ENCODE measurements around the gene CWC27. TPM values are rescaled to one million over a fixed set of nuclear protein-coding genes. Genes with fewer than 3 reads are reported as not detected.

CWC27 gene
- polyA plus RNA-seq, 1 of the 3 experiments (the other 2 are of a cell fraction), result 6.6 TPM

DNA sequence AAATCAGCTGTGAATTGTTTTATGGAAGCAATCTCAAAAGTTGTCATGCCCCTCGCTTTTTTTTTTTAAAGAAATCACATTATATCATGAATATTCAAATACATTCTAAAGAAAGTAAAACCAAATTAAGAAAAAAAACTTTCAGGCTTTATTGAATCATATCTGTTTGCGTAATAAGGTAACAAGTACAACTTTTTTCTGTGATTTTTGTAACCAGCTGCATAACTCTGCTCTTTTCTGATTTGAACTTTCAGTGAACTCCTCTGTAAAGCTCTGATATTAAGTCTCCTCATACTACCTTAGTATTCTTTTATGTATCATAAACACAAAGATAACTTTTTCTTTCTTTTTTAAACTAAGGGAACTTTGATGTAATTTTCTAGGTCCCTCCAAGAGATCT is 65.3 kb downstream of the CWC27 start:
- H3K27me3 ChIP-seq (ENCODE audit: insufficient read depth), result no peaks in the 10 kb centered on the region
- no peak for DNase-seq
- peaks cover 0 to 18% of the 10 kb centered on the region in 2 experiments; a peak in 1 of 4 replicates for H3K4me1 ChIP-seq (ENCODE audit: control insufficient read depth in 1 of 2, insufficient read depth in 2 of 2, low read depth in 1 of 2, low read length in 1 of 2)
- no peak overlapping the region for H3K27ac ChIP-seq (ENCODE audit: low read depth in 2 of 2, low read length in 1 of 2)
- peaks cover 2 to 3% of the 10 kb centered on the region in 2 experiments for H3K36me3 ChIP-seq (replicated peaks in 1 of 2; ENCODE audit: control insufficient read depth in 1 of 2, insufficient read depth in 2 of 2, low read length in 1 of 2)
- H2AFZ ChIP-seq (ENCODE audit: low read depth), result no peak overlapping the region
- no peaks in the 10 kb centered on the region; the same call in 1 of the 2 replicates for H3K9me3 ChIP-seq
- no peak overlapping the region for H3K9ac ChIP-seq
- peaks cover 13% of the 10 kb centered on the region for H3F3A ChIP-seq (replicated peaks; ENCODE audit: insufficient read depth)
- CTCF ChIA-PET, result interaction anchor here (0.6 to 0.9 kb wide), 2 partner anchors 23 to 124 kb away, joined by 3 read pairs; no protein-coding TSS in a partner anchor
- POLR2A ChIA-PET, result no interaction called here
- no peak overlapping the region for H3K4me3 ChIP-seq (ENCODE audit: low read depth in 2 of 2, low read length in 1 of 2)
- TF ChIP-seq, protein P1, sequence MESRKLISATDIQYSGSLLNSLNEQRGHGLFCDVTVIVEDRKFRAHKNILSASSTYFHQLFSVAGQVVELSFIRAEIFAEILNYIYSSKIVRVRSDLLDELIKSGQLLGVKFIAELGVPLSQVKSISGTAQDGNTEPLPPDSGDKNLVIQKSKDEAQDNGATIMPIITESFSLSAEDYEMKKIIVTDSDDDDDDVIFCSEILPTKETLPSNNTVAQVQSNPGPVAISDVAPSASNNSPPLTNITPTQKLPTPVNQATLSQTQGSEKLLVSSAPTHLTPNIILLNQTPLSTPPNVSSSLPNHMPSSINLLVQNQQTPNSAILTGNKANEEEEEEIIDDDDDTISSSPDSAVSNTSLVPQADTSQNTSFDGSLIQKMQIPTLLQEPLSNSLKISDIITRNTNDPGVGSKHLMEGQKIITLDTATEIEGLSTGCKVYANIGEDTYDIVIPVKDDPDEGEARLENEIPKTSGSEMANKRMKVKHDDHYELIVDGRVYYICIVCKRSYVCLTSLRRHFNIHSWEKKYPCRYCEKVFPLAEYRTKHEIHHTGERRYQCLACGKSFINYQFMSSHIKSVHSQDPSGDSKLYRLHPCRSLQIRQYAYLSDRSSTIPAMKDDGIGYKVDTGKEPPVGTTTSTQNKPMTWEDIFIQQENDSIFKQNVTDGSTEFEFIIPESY (IDR thresholded peaks at IDR 0.05; ENCODE audit: borderline replicate concordance, low read depth), result no peak
- TF ChIP-seq, protein P2, sequence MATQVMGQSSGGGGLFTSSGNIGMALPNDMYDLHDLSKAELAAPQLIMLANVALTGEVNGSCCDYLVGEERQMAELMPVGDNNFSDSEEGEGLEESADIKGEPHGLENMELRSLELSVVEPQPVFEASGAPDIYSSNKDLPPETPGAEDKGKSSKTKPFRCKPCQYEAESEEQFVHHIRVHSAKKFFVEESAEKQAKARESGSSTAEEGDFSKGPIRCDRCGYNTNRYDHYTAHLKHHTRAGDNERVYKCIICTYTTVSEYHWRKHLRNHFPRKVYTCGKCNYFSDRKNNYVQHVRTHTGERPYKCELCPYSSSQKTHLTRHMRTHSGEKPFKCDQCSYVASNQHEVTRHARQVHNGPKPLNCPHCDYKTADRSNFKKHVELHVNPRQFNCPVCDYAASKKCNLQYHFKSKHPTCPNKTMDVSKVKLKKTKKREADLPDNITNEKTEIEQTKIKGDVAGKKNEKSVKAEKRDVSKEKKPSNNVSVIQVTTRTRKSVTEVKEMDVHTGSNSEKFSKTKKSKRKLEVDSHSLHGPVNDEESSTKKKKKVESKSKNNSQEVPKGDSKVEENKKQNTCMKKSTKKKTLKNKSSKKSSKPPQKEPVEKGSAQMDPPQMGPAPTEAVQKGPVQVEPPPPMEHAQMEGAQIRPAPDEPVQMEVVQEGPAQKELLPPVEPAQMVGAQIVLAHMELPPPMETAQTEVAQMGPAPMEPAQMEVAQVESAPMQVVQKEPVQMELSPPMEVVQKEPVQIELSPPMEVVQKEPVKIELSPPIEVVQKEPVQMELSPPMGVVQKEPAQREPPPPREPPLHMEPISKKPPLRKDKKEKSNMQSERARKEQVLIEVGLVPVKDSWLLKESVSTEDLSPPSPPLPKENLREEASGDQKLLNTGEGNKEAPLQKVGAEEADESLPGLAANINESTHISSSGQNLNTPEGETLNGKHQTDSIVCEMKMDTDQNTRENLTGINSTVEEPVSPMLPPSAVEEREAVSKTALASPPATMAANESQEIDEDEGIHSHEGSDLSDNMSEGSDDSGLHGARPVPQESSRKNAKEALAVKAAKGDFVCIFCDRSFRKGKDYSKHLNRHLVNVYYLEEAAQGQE (IDR thresholded peaks at IDR 0.05; ENCODE audit: low read depth, low read length), result no peak
- no peak for TF ChIP-seq RFX5 (IDR thresholded peaks at IDR 0.05; ENCODE audit: low read length)
- H4K20me1 ChIP-seq (ENCODE audit: insufficient read depth), result no peaks in the 10 kb centered on the region
- 91% methylated on average over 2 of the region's 2 CpGs for WGBS (ENCODE audit: low lambda C conversion rate)
- no peaks in the 10 kb centered on the region for H3K9me2 ChIP-seq
- no peaks in the 10 kb centered on the region for H3K79me2 ChIP-seq (ENCODE audit: insufficient read depth)
- H3K4me2 ChIP-seq, result no peak overlapping the region

DNA sequence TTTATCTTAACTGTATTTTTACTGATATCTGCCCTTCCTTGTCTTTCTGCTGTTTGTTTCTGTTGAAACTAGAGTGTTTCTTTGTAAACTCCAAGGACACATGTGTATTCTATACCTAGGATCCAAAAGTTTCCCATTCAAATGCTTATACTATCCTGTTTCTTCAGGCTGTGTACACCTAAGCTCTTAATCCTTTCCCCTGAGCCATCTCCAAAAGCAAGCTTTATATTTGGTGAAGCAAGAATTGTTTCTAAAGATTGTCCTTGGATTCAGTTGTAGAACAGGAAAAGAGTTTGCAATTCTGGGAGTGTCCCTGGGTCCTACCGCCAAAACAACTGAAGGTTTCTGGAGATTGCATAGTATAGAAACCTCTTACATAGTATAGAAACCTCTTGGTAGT is 65.9 kb downstream of the CWC27 start:
- TF ChIP-seq RFX5 (IDR thresholded peaks at IDR 0.05; ENCODE audit: low read length) (no peak), FOXJ3 (CRISPR knock-in tag; IDR thresholded peaks at IDR 0.05) (no peak), RCOR1 (IDR thresholded peaks at IDR 0.05; ENCODE audit: low read length) (no peak), GABPA (IDR thresholded peaks at IDR 0.05; ENCODE audit: low read depth) (no peak), FOSL2 (IDR thresholded peaks at IDR 0.05; ENCODE audit: borderline replicate concordance, low read depth) (no peak), NFIC (IDR thresholded peaks at IDR 0.05; ENCODE audit: borderline replicate concordance) (no peak), FOXM1 (IDR thresholded peaks at IDR 0.05; ENCODE audit: low read depth) (no peak)
- peaks cover 0 to 18% of the 10 kb centered on the region in 2 experiments; a peak in 1 of 4 replicates for H3K4me1 ChIP-seq (ENCODE audit: control insufficient read depth in 1 of 2, insufficient read depth in 2 of 2, low read depth in 1 of 2, low read length in 1 of 2)
- no peaks in the 10 kb centered on the region for H3K9me2 ChIP-seq
- CTCF ChIA-PET, result interaction anchor here (0.6 to 1.0 kb wide), 3 partner anchors 17 to 124 kb away, joined by 3 read pairs; no protein-coding TSS in a partner anchor
- H3K27ac ChIP-seq (ENCODE audit: low read depth in 2 of 2, low read length in 1 of 2), result no peak overlapping the region
- no peaks in the 10 kb centered on the region for H4K20me1 ChIP-seq (ENCODE audit: insufficient read depth)
- DNase-seq, result no peak
- no peaks in the 10 kb centered on the region for H3K27me3 ChIP-seq (ENCODE audit: insufficient read depth)
- no peak overlapping the region for H2AFZ ChIP-seq (ENCODE audit: low read depth)
- no peak overlapping the region for H3K4me3 ChIP-seq (ENCODE audit: low read depth in 2 of 2, low read length in 1 of 2)
- H3K9ac ChIP-seq, result no peak overlapping the region
- POLR2A ChIA-PET, result no interaction called here
- H3K36me3 ChIP-seq (replicated peaks in 1 of 2; ENCODE audit: control insufficient read depth in 1 of 2, insufficient read depth in 2 of 2, low read length in 1 of 2), result peaks cover 0 to 2% of the 10 kb centered on the region in 2 experiments
- WGBS (ENCODE audit: low lambda C conversion rate), result 100% methylated on average over 1 of the region's 1 CpG
- no peaks in the 10 kb centered on the region for H3K79me2 ChIP-seq (ENCODE audit: insufficient read depth)
- H3K4me2 ChIP-seq, result no peak overlapping the region
- H3F3A ChIP-seq (replicated peaks; ENCODE audit: insufficient read depth), result peaks cover 15% of the 10 kb centered on the region
- no peaks in the 10 kb centered on the region; the same call in 1 of the 2 replicates for H3K9me3 ChIP-seq

All from SK-N-SH (cell line).